CD4-positive, CD25-positive, alpha-beta regulatory T cell (primary cell): ENCODE results near the gene CCDC167. TPM values are rescaled to one million over a fixed set of nuclear protein-coding genes. Genes with fewer than 3 reads are reported as not detected.

Experiments
- ATAC-seq, 2 donors: fragments of 150-1000 bp; cut with Tn5 transposase; one replicate each; pipeline ENCODE4 v1.10.0; 2021; ENCODE audit warnings: low read depth in 2 of 2, moderate number of reproducible peaks in 2 of 2, moderate library complexity in 1 of 2
- DNase-seq, 3 donors: peaks; one replicate each; pipeline versions ENCODE4 v3.0.0 to v3.0.0-alpha.2; 2012 to 2022; ENCODE audit warnings: mixed read lengths in 1 of 3
- H3K27ac ChIP-seq: one replicate; pipeline ENCODE4 v1.7.0; 2013; ENCODE audit warnings: mild to moderate bottlenecking, low read length; ENCODE audit not compliant: insufficient read depth, poor library complexity, severe bottlenecking
- H3K27me3 ChIP-seq: one replicate; pipeline ENCODE4 v1.7.0; 2013; ENCODE audit warnings: low read length; ENCODE audit not compliant: control insufficient read depth, insufficient read depth
- H3K36me3 ChIP-seq: one replicate; pipeline ENCODE4 v1.7.0; 2013; ENCODE audit warnings: mild to moderate bottlenecking, low read length, moderate library complexity; ENCODE audit not compliant: control insufficient read depth, insufficient read depth
- H3K4me1 ChIP-seq: 2 replicates; pipeline ENCODE4 v1.7.0; 2013; ENCODE audit warnings: mild to moderate bottlenecking, low read length; ENCODE audit not compliant: insufficient read depth, control insufficient read depth, poor library complexity, severe bottlenecking
- H3K4me3 ChIP-seq: one replicate; pipeline ENCODE4 v1.7.0; 2013; ENCODE audit warnings: low read depth, mild to moderate bottlenecking, low read length, moderate library complexity
- H3K9me3 ChIP-seq, 2 experiments: 1 replicate in 1 of 2; 2 replicates in 1 of 2; pipeline ENCODE4 v1.7.0; 2013; ENCODE audit warnings: low read length in 2 of 2, mild to moderate bottlenecking in 1 of 2, moderate library complexity in 1 of 2; ENCODE audit not compliant: control insufficient read depth in 2 of 2
- H3K27ac Mint-ChIP-seq, 3 donors: one replicate each; pipeline ENCODE4 v1.8.0; 2020 to 2022; ENCODE audit warnings: mild to moderate bottlenecking in 3 of 3, mixed read lengths in 3 of 3, moderate library complexity in 2 of 3
- H3K27me3 Mint-ChIP-seq: one replicate; pipeline ENCODE4 v1.8.0; 2022; ENCODE audit warnings: mild to moderate bottlenecking, mixed read lengths
- H3K36me3 Mint-ChIP-seq: one replicate; pipeline ENCODE4 v1.8.0; 2020; ENCODE audit warnings: mixed read lengths
- H3K4me1 Mint-ChIP-seq, 4 donors: one replicate each; pipeline ENCODE4 v1.8.0; 2020 to 2022; ENCODE audit warnings: mixed read lengths in 4 of 4, mild to moderate bottlenecking in 1 of 4
- H3K4me3 Mint-ChIP-seq, 4 donors: one replicate each; pipeline ENCODE4 v1.8.0; 2020 to 2022; ENCODE audit warnings: mild to moderate bottlenecking in 4 of 4, mixed read lengths in 4 of 4, moderate library complexity in 3 of 4
- H3K9me3 Mint-ChIP-seq, 7 donors: one replicate each; pipeline ENCODE4 v1.8.0; 2020 to 2022; ENCODE audit warnings: mixed read lengths in 7 of 7, mild to moderate bottlenecking in 3 of 7, moderate library complexity in 2 of 7
- polyA plus RNA-seq, 4 donors: library from polyadenylated mRNA; unstranded; fragments of 300-500 nt; fragmentation: Illumina TruSeq; gene quantifications; one replicate each; pipeline ENCODE4 v1.2.3, GENCODE V29; 2021
- total RNA-seq: library from RNA; stranded (reverse); gene quantifications from one replicate; pipeline ENCODE4 v1.2.3, GENCODE V29; 2022

The CCDC167 gene
- total and polyA plus RNA-seq, 5 donors from 2014 or later = 43.6 to 274 (median 205) TPM

- Mint-ChIP-seq H3K36me3 (no peaks in the 10 kb centered on the region), H3K4me3 (peak overlapping the region; percentile 16 to 67 (median 50)), H3K9me3 (peaks cover 0 to 2% (median 0%) of the 10 kb centered on the region in 7 donors), H3K27ac (peak overlapping the region; percentile 83 to 97 (median 89)), H3K27me3 (no peaks in the 10 kb centered on the region), H3K4me1 (peaks cover 32 to 91% (median 54%) of the 10 kb centered on the region in 4 donors)
- peaks cover 63% of the 10 kb centered on the region for H3K4me1 ChIP-seq
- H3K36me3 ChIP-seq = no peaks in the 10 kb centered on the region
- H3K27me3 ChIP-seq = no peaks in the 10 kb centered on the region
- peak in 2 of 3 donors; percentile 77 to 84 for DNase-seq
- peak; percentile 70 to 77 for ATAC-seq
- H3K4me3 ChIP-seq = peak overlapping the region; percentile 45
- H3K27ac ChIP-seq = peak overlapping the region; percentile 75
- H3K9me3 ChIP-seq = no peaks in the 10 kb centered on the region
Observed at GRCh38 chr6:37507690-37508421, 8.2 kb upstream of the CCDC167 start.

- Mint-ChIP-seq H3K27me3 (no peaks in the 10 kb centered on the region), H3K4me3 (peak overlapping the region in 3 of 4 donors; percentile 24 to 62 (median 44)), H3K4me1 (peaks cover 38 to 92% (median 60%) of the 10 kb centered on the region in 4 donors), H3K27ac (peak overlapping the region; percentile 89 to 96 (median 93)), H3K9me3 (peaks cover 0 to 2% (median 0%) of the 10 kb centered on the region in 7 donors), H3K36me3 (no peaks in the 10 kb centered on the region)
- Histone ChIP-seq H3K4me1 (peaks cover 65% of the 10 kb centered on the region), H3K9me3 (no peaks in the 10 kb centered on the region), H3K27me3 (no peaks in the 10 kb centered on the region), H3K36me3 (no peaks in the 10 kb centered on the region), H3K27ac (peak overlapping the region; percentile 30), H3K4me3 (no peak overlapping the region)
- ATAC-seq (no peak), DNase-seq (no peak)
Observed at GRCh38 chr6:37507077-37507476, 7.4 kb upstream of the CCDC167 start.

- H3K4me3 Mint-ChIP-seq = peak overlapping the region in 2 of 4 donors; percentile 44 to 62
- no peak overlapping the region for H3K4me3 ChIP-seq
- no peaks in the 10 kb centered on the region for H3K27me3 ChIP-seq
- no peak for DNase-seq
- H3K27ac Mint-ChIP-seq = peak overlapping the region; percentile 68 to 96 (median 89)
- peaks cover 0 to 2% (median 0%) of the 10 kb centered on the region in 7 donors for H3K9me3 Mint-ChIP-seq
- H3K36me3 ChIP-seq = no peaks in the 10 kb centered on the region
- no peak for ATAC-seq
- H3K27ac ChIP-seq = no peak overlapping the region
- no peaks in the 10 kb centered on the region for H3K36me3 Mint-ChIP-seq
- H3K4me1 ChIP-seq = peaks cover 71% of the 10 kb centered on the region
- H3K4me1 Mint-ChIP-seq = peaks cover 43 to 92% (median 65%) of the 10 kb centered on the region in 4 donors
- no peaks in the 10 kb centered on the region for H3K9me3 ChIP-seq
- no peaks in the 10 kb centered on the region for H3K27me3 Mint-ChIP-seq
Observed at GRCh38 chr6:37506479-37506878, 6.8 kb upstream of the CCDC167 start.

- Mint-ChIP-seq H3K27ac (peak overlapping the region; percentile 99), H3K27me3 (no peaks in the 10 kb centered on the region), H3K4me1 (peaks cover 28 to 96% (median 64%) of the 10 kb centered on the region in 4 donors), H3K4me3 (peak overlapping the region in 3 of 4 donors; percentile 77 to 89 (median 80)), H3K9me3 (peaks cover 0 to 3% (median 0%) of the 10 kb centered on the region in 7 donors), H3K36me3 (peaks cover 4% of the 10 kb centered on the region)
- H3K4me3 ChIP-seq = peak overlapping the region; percentile 64
- H3K4me1 ChIP-seq = peaks cover 90% of the 10 kb centered on the region
- H3K9me3 ChIP-seq = no peaks in the 10 kb centered on the region
- no peak for ATAC-seq
- peak overlapping the region; percentile 99 for H3K27ac ChIP-seq
- no peak for DNase-seq
- H3K36me3 ChIP-seq = no peaks in the 10 kb centered on the region
- no peaks in the 10 kb centered on the region for H3K27me3 ChIP-seq
Observed at GRCh38 chr6:37504024-37504423, 4.3 kb upstream of the CCDC167 start.

GRCh38 chr6:37503309-37503965 lies 3.7 kb upstream of the CCDC167 start:
- ATAC-seq (no peak), DNase-seq (peak in 2 of 3 donors; percentile 33 to 37)
- H3K9me3 Mint-ChIP-seq = peaks cover 0 to 3% (median 0%) of the 10 kb centered on the region in 7 donors
- H3K27ac Mint-ChIP-seq = peak overlapping the region; percentile 99
- H3K4me3 ChIP-seq = peak overlapping the region; percentile 64
- peak overlapping the region; percentile 99 for H3K27ac ChIP-seq
- H3K27me3 ChIP-seq = no peaks in the 10 kb centered on the region
- H3K27me3 Mint-ChIP-seq = no peaks in the 10 kb centered on the region
- no peaks in the 10 kb centered on the region for H3K9me3 ChIP-seq
- no peaks in the 10 kb centered on the region for H3K36me3 ChIP-seq
- peaks cover 26 to 96% (median 61%) of the 10 kb centered on the region in 4 donors for H3K4me1 Mint-ChIP-seq
- peak overlapping the region; percentile 75 to 89 (median 81) for H3K4me3 Mint-ChIP-seq
- H3K4me1 ChIP-seq = peaks cover 90% of the 10 kb centered on the region
- peaks cover 4% of the 10 kb centered on the region for H3K36me3 Mint-ChIP-seq

- peak; percentile 58 to 65 for ATAC-seq
- Histone ChIP-seq H3K4me1 (peaks cover 90% of the 10 kb centered on the region), H3K4me3 (peak overlapping the region; percentile 64), H3K9me3 (no peaks in the 10 kb centered on the region), H3K27me3 (no peaks in the 10 kb centered on the region), H3K27ac (peak overlapping the region; percentile 99), H3K36me3 (no peaks in the 10 kb centered on the region)
- Mint-ChIP-seq H3K27ac (peak overlapping the region; percentile 99), H3K9me3 (peaks cover 0 to 3% (median 0%) of the 10 kb centered on the region in 7 donors), H3K4me1 (peaks cover 20 to 96% (median 61%) of the 10 kb centered on the region in 4 donors), H3K27me3 (no peaks in the 10 kb centered on the region), H3K4me3 (peak overlapping the region; percentile 75 to 89 (median 81)), H3K36me3 (peaks cover 4% of the 10 kb centered on the region)
- DNase-seq = peak; percentile 68 to 89 (median 73)
Observed at GRCh38 chr6:37502703-37503291, 3.1 kb upstream of the CCDC167 start.

GRCh38 chr6:37501632-37502491 lies 2.2 kb upstream of the CCDC167 start:
- Histone ChIP-seq H3K9me3 (no peaks in the 10 kb centered on the region), H3K27me3 (no peaks in the 10 kb centered on the region), H3K4me3 (peak overlapping the region; percentile 64), H3K4me1 (peaks cover 93% of the 10 kb centered on the region), H3K36me3 (no peaks in the 10 kb centered on the region), H3K27ac (peak overlapping the region; percentile 99)
- peak overlapping the region; percentile 99 for H3K27ac Mint-ChIP-seq
- peak overlapping the region; percentile 75 to 89 (median 81) for H3K4me3 Mint-ChIP-seq
- H3K27me3 Mint-ChIP-seq = no peaks in the 10 kb centered on the region
- peaks cover 4% of the 10 kb centered on the region for H3K36me3 Mint-ChIP-seq
- ATAC-seq (peak; percentile 24 to 36), DNase-seq (peak in 2 of 3 donors; percentile 68 to 82)
- peaks cover 0 to 3% (median 0%) of the 10 kb centered on the region in 7 donors for H3K9me3 Mint-ChIP-seq
- H3K4me1 Mint-ChIP-seq = peaks cover 24 to 99% (median 67%) of the 10 kb centered on the region in 4 donors
